HG02798 (cell line): ENCODE measurements around the gene TMEM233.

Source experiments
- ATAC-seq: cut with Tn5 transposase; IDR thresholded peaks from one replicate; pipeline ENCODE4 v1.9.1; 2021; ENCODE audit warnings: mild to moderate bottlenecking; ENCODE audit not compliant: unreplicated experiment, poor library complexity

TMEM233 gene

GRCh38 chr12:119678459-119678858 is 84.9 kb downstream of the TMEM233 start:
- no peak for ATAC-seq

GRCh38 chr12:119679081-119679480 is 85.5 kb downstream of the TMEM233 start:
- no peak for ATAC-seq

- no peak for ATAC-seq
These were observed 85.9 kb downstream of the TMEM233 start for GRCh38 chr12:119679490-119679889.

GRCh38 chr12:119681111-119681510 is 87.5 kb downstream of the TMEM233 start:
- ATAC-seq: no peak

GRCh38 chr12:119681728-119682638 is 88.4 kb downstream of the TMEM233 start:
- peak; percentile 69 for ATAC-seq

- no peak for ATAC-seq
These were observed 89.2 kb downstream of the TMEM233 start for GRCh38 chr12:119682639-119683252.

- no peak for ATAC-seq
These were observed 89.8 kb downstream of the TMEM233 start for GRCh38 chr12:119683413-119683812.

- ATAC-seq: no peak
These were observed 90.2 kb downstream of the TMEM233 start for GRCh38 chr12:119683816-119684215.

GRCh38 chr12:119684711-119685369 is 91.3 kb downstream of the TMEM233 start:
- ATAC-seq: no peak

GRCh38 chr12:119685375-119685774 is 91.8 kb downstream of the TMEM233 start:
- ATAC-seq: no peak

- no peak for ATAC-seq
These were observed 92.8 kb downstream of the TMEM233 start for GRCh38 chr12:119686355-119686754.

- no peak for ATAC-seq
These were observed 93.2 kb downstream of the TMEM233 start for GRCh38 chr12:119686776-119687175.

GRCh38 chr12:119687406-119687805 is 93.8 kb downstream of the TMEM233 start:
- no peak for ATAC-seq

- ATAC-seq: no peak
These were observed 94.3 kb downstream of the TMEM233 start for GRCh38 chr12:119687879-119688278.

- ATAC-seq: no peak
These were observed 96.4 kb downstream of the TMEM233 start for GRCh38 chr12:119689935-119690500.

GRCh38 chr12:119691202-119691810 is 97.7 kb downstream of the TMEM233 start:
- ATAC-seq: no peak

- no peak for ATAC-seq
These were observed 98.8 kb downstream of the TMEM233 start for GRCh38 chr12:119692410-119692809.
